Right ventricle myocardium inferior (tissue), 1 donor: Measurements from ENCODE around the gene RPA1. TPM values are rescaled to one million over a fixed set of nuclear protein-coding genes. Genes with fewer than 3 reads are reported as not detected.

ENCODE experiments used
- ATAC-seq: fragments of 200-7000 bp; cut with Tn5 transposase; one replicate; pipeline ENCODE4 v1.9.1; 2020; ENCODE audit warnings: mild to moderate bottlenecking, moderate library complexity
- DNase-seq: peaks from one replicate; pipeline ENCODE4 v3.0.0; 2021; ENCODE audit errors: missing footprints
- intact Hi-C: fragments of 100-400 bp; cut with DNase I; formaldehyde crosslinking; loops from one replicate; pipeline ENCODE4 v1.11.0; 2022
- total RNA-seq: library from RNA; stranded (reverse); fragmentation: NEBNext Ultra II Directional; extraction: Animal tissue kit (Norgen Biotek cat#: 25700); gene quantifications from one replicate; pipeline ENCODE4 v1.2.1, GENCODE V29; 2021
- donor health status: DM: no; HTN: yes; CAD: no; lungs with severe emphysema.

The RPA1 gene
- total RNA-seq, 1 donor from 2014 or later, result 56.3 TPM

DNA sequence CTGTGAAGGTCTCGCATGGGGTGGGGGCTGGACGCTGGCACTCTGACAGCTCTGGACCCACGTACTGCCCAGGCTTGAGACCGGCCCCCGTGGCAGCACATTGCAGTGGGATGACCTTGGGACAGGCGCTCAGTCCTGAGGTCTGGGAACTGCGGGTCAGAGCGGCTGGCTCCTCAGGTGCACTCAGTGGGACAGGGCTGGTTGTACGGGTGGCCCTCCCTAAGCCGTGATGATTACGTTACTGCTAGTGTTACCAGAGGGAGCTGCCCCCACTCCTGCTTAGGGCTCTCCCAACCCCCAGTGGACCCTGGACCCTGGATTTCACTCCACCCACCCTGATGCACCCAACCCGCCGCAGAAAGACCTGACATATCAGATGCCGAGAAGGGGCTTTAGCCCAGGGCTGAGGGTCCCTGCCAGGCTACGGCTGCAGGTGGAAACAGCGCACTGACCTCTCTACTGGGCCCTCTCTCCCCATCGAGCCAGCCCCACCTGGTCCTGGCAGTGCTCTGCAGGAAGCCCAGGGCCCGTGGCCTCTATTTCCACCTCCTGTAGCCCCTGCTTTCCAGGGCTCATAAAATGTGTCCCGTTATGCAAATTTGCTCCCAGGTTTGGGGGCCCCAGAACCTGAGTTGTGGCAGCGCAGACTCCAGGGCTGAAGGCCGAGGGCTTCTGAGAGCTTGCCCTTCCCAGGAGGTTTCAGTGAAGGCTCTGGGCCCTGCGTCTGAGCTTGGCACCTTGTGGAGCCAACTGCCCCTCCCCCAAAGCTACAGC lies 118.1 kb downstream of the RPA1 start:
- peak; percentile 57 for ATAC-seq
- intact Hi-C loops, result no loop called here
- DNase-seq, result no peak

DNA sequence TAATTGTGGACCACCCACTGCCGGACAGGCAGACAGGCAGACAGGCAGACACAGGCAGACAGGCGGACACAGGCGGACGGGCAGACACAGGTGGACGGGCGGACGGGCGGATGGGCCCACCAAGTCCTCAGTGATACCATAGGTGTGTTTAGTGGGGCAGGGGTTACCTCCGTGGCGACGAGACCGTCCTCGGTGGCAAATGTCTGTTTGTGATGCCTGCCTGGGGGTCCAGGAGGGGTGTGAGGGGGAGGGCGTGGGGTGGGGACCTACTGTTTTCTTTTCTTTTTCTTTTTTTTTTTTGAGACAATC lies 118.7 kb downstream of the RPA1 start:
- ATAC-seq (no peak), DNase-seq (no peak)
- intact Hi-C loops, result no loop called here

Other genes with a start within 250 kb of the RPA1 start
- 5.5 TPM for gene SLC43A2, start 201.2 kb upstream of the RPA1 start, total RNA-seq
- gene SCARF1, start 184.3 kb upstream of the RPA1 start, total RNA-seq, result 12.4 TPM
- gene RILP, start 180.1 kb upstream of the RPA1 start, total RNA-seq, result 73.0 TPM
- 120 TPM for gene PRPF8, start 145.1 kb upstream of the RPA1 start, total RNA-seq
- 2.4 TPM for gene TLCD2, start 119.6 kb upstream of the RPA1 start, total RNA-seq
- gene WDR81, start 105.3 kb upstream of the RPA1 start, total RNA-seq, result 10.4 TPM
- gene SERPINF2, start 87.1 kb upstream of the RPA1 start, total RNA-seq, result 0.73 TPM
- 198 TPM for gene SERPINF1, start 67.9 kb upstream of the RPA1 start, total RNA-seq
- gene SMYD4, start 103 bp upstream of the RPA1 start, total RNA-seq, result 9.9 TPM
- gene RTN4RL1, start 195.3 kb downstream of the RPA1 start, total RNA-seq, result 3.2 TPM
- gene DPH1, start 200.1 kb downstream of the RPA1 start, total RNA-seq, result 24.1 TPM
- 14.3 TPM for gene OVCA2, start 212.0 kb downstream of the RPA1 start, total RNA-seq
- 22.7 TPM for gene HIC1, start 225.1 kb downstream of the RPA1 start, total RNA-seq